OCI-LY1 (cell line): Measurements from ENCODE around the gene SNRPA1.

Experiments
- H2AFZ ChIP-seq: fragments of 200-600 bp; sonication (generic), shearing (Covaris generic); 2 replicates; pipeline ENCODE4 v1.6.0; 2014; ENCODE audit warnings: antibody characterized with exemption, mild to moderate bottlenecking, low read length
- H3F3A ChIP-seq: fragments of 200-600 bp; sonication (generic), shearing (Covaris generic); 2 replicates; pipeline ENCODE4 v1.6.0; 2014; ENCODE audit warnings: mild to moderate bottlenecking, antibody characterized with exemption, low read length, moderate library complexity; ENCODE audit not compliant: insufficient read depth
- H3K27ac ChIP-seq: fragments of 200-600 bp; sonication (generic); 2 replicates; pipeline ENCODE4 v1.5.1; 2014; ENCODE audit warnings: low read length, mixed run types, mild to moderate bottlenecking, low read depth; ENCODE audit not compliant: poor library complexity, severe bottlenecking
- H3K27me3 ChIP-seq: fragments of 200-600 bp; sonication (generic); 2 replicates; pipeline ENCODE4 v1.6.0; 2014; ENCODE audit warnings: antibody characterized with exemption, mild to moderate bottlenecking, low read length, moderate library complexity; ENCODE audit not compliant: insufficient read depth
- H3K36me3 ChIP-seq: fragments of 200-600 bp; sonication (generic); 2 replicates; pipeline ENCODE4 v1.6.1; 2014; ENCODE audit warnings: mild to moderate bottlenecking, antibody characterized with exemption, low read length, moderate library complexity, mixed read lengths; ENCODE audit not compliant: insufficient read depth
- H3K4me1 ChIP-seq: fragments of 200-600 bp; sonication (generic); 2 replicates; pipeline ENCODE4 v1.5.1; 2014; ENCODE audit warnings: mild to moderate bottlenecking, low read length, moderate library complexity; ENCODE audit not compliant: insufficient read depth, severe bottlenecking
- H3K4me2 ChIP-seq: fragments of 200-600 bp; sonication (generic), shearing (Covaris generic); 2 replicates; pipeline ENCODE4 v1.6.1; 2014; ENCODE audit warnings: low read length
- H3K4me3 ChIP-seq: fragments of 200-600 bp; sonication (generic); 2 replicates; pipeline ENCODE4 v1.5.1; 2014; ENCODE audit warnings: low read length, low read depth, mild to moderate bottlenecking, mixed read lengths; ENCODE audit not compliant: poor library complexity, severe bottlenecking
- H3K79me2 ChIP-seq: fragments of 200-600 bp; shearing (Covaris generic); 2 replicates; pipeline ENCODE4 v1.6.1; 2016; ENCODE audit warnings: mixed run types, low read length, mixed read lengths; ENCODE audit not compliant: insufficient read depth
- H3K9ac ChIP-seq: fragments of 200-600 bp; sonication (generic), shearing (Covaris generic); 2 replicates; pipeline ENCODE4 v1.6.1; 2014; ENCODE audit warnings: mild to moderate bottlenecking, low read length, mixed read lengths
- H3K9me2 ChIP-seq: fragments of 200-600 bp; sonication (generic), shearing (Covaris generic); 2 replicates; pipeline ENCODE4 v1.6.1; 2014; ENCODE audit warnings: low read depth, mild to moderate bottlenecking, low read length, mixed read lengths
- H3K9me3 ChIP-seq: fragments of 200-600 bp; shearing (Covaris generic); 2 replicates; pipeline ENCODE4 v1.6.1; 2014; ENCODE audit warnings: low read length, mixed read lengths
- H4K20me1 ChIP-seq: fragments of 200-600 bp; sonication (generic), shearing (Covaris generic); 2 replicates; pipeline ENCODE4 v1.6.0; 2016; ENCODE audit warnings: mild to moderate bottlenecking, low read length; ENCODE audit not compliant: insufficient read depth
- EZH2 ChIP-seq: fragments of 200-600 bp; sonication (generic), shearing (Covaris generic); IDR thresholded peaks from 2 replicates; pipeline ENCODE4 v1.8.0; 2017; ENCODE audit warnings: borderline replicate concordance, mixed run types, mild to moderate bottlenecking, antibody characterized with exemption, low read length, moderate library complexity, mixed read lengths
- TF ChIP-seq, protein P1 (sequence below): fragments of 200-600 bp; sonication (generic), shearing (Covaris generic); IDR thresholded peaks from 2 replicates; pipeline ENCODE4 v1.5.1; 2017; ENCODE audit warnings: mild to moderate bottlenecking, antibody characterized with exemption, low read length, moderate library complexity, mixed read lengths

SNRPA1 gene

DNA sequence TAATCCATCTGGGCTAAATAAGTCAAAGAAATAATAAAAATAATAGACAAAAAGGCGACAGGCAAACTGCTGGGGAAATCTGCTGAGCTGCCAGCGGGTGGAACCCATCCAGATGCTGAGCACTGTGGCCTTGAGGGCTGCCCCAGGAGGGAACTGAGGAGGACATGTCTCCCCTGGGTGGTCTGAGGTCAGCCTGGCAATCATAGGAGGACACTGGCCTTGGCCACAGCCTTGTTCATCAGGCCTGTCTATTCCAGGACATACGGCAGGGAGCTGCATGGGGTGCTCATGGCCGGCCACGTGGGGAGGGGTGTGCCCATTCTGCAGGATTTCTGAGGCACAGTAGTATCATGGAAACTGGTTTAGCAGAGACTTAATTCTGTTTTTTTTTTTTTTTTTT, 21.5 kb upstream of the SNRPA1 start:
- no peak overlapping the region for H3K9ac ChIP-seq
- no peak for TF ChIP-seq EZH2
- TF ChIP-seq, protein P1, sequence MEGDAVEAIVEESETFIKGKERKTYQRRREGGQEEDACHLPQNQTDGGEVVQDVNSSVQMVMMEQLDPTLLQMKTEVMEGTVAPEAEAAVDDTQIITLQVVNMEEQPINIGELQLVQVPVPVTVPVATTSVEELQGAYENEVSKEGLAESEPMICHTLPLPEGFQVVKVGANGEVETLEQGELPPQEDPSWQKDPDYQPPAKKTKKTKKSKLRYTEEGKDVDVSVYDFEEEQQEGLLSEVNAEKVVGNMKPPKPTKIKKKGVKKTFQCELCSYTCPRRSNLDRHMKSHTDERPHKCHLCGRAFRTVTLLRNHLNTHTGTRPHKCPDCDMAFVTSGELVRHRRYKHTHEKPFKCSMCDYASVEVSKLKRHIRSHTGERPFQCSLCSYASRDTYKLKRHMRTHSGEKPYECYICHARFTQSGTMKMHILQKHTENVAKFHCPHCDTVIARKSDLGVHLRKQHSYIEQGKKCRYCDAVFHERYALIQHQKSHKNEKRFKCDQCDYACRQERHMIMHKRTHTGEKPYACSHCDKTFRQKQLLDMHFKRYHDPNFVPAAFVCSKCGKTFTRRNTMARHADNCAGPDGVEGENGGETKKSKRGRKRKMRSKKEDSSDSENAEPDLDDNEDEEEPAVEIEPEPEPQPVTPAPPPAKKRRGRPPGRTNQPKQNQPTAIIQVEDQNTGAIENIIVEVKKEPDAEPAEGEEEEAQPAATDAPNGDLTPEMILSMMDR: no peak
- H3K9me2 ChIP-seq: no peaks in the 10 kb centered on the region
- no peaks in the 10 kb centered on the region for H3K36me3 ChIP-seq
- H2AFZ ChIP-seq: no peak overlapping the region
- no peak overlapping the region for H3K27ac ChIP-seq
- H3F3A ChIP-seq: no peaks in the 10 kb centered on the region
- no peaks in the 10 kb centered on the region for H3K9me3 ChIP-seq
- no peaks in the 10 kb centered on the region for H3K4me1 ChIP-seq
- H4K20me1 ChIP-seq: no peaks in the 10 kb centered on the region
- peaks cover 15% of the 10 kb centered on the region for H3K27me3 ChIP-seq
- H3K79me2 ChIP-seq: no peaks in the 10 kb centered on the region
- H3K4me2 ChIP-seq: no peak overlapping the region
- H3K4me3 ChIP-seq: no peak overlapping the region

DNA sequence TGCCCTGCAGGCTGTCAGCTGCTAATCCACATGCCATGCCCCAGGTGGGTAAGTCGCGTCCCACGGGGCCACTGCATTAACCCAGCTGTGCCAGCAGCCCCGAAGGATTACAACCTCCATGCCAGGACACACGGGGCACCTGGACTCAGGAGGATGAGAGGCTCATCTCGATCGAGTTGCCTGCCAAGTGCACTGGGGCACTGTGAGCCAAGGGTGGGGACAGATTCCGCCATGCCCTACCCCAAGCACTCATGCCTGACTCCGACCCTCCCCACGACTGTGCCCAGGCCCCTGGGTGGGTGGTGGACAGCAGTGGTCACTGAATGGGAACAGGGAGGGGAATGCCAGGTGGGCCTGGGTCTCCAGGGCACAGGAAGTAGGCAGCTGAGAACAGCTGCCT, 20.7 kb upstream of the SNRPA1 start:
- peaks cover 15% of the 10 kb centered on the region for H3K27me3 ChIP-seq
- H3K36me3 ChIP-seq: no peaks in the 10 kb centered on the region

DNA sequence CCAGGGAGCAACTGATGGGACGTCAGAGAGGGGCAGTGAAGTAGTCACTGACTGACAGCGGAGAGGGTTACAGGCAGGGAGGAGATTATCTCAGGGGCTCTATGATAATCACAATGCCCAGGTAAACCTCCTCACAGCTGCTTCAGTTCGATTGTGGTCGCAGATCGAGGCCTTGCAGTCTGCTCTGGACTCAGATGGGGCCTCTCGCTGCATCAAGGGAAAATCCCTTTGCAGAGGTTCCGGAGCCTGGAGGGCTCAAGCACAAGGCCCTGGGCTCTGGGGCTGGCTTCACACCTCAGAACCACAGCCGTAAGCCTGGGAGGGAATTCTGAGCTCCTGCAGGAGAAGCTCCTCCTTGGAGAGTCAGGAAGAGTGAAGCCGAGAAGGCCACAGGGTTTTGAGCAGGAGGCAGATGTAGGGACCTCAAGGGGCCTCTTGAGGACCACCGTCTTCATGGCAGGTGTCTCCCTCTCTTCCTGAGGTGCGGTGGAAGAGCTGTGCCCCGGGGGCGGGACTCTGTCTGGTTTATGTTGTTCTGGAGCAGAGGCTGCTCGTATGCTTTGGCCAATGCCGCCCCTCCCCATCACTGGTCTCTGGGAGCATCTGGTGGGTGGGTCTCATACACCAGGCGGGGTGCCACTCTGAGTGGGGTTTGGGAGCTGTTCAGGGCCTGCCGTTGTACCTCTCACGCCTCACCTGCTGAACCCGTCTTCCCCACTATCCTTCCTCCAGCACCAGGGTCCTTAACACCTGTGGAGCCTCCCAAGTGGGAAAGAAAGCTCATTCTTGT, 19.5 kb upstream of the SNRPA1 start:
- Histone ChIP-seq H3K36me3 (no peaks in the 10 kb centered on the region), H3F3A (no peaks in the 10 kb centered on the region), H3K9ac (no peak overlapping the region), H2AFZ (no peak overlapping the region), H3K9me3 (no peaks in the 10 kb centered on the region), H3K4me1 (no peaks in the 10 kb centered on the region), H4K20me1 (no peaks in the 10 kb centered on the region), H3K27ac (no peak overlapping the region), H3K4me3 (no peak overlapping the region), H3K27me3 (peaks cover 12% of the 10 kb centered on the region), H3K79me2 (no peaks in the 10 kb centered on the region), H3K9me2 (no peaks in the 10 kb centered on the region), H3K4me2 (no peak overlapping the region)
- TF ChIP-seq, protein P1: no peak
- no peak for TF ChIP-seq EZH2

More for the DNA sequence above, 20.7 kb upstream of the SNRPA1 start:
- H3F3A ChIP-seq: no peaks in the 10 kb centered on the region
- H3K9me3 ChIP-seq: no peaks in the 10 kb centered on the region
- H3K4me2 ChIP-seq: no peak overlapping the region
- no peak overlapping the region for H3K9ac ChIP-seq
- H4K20me1 ChIP-seq: no peaks in the 10 kb centered on the region
- no peak overlapping the region for H3K4me3 ChIP-seq
- H3K79me2 ChIP-seq: no peaks in the 10 kb centered on the region
- no peak overlapping the region for H3K27ac ChIP-seq
- no peaks in the 10 kb centered on the region for H3K4me1 ChIP-seq
- H2AFZ ChIP-seq: no peak overlapping the region
- no peaks in the 10 kb centered on the region for H3K9me2 ChIP-seq
- TF ChIP-seq, protein P1: no peak
- no peak for TF ChIP-seq EZH2
